ENCODE data around the gene MRPS2. TPM values are rescaled to one million over a fixed set of nuclear protein-coding genes. Genes with fewer than 3 reads are reported as not detected.

The MRPS2 gene
- total and polyA plus RNA-seq, 2 donors (not counting 3 experiments of a cell fraction or from before 2014, with no cell fraction given), result 50.8 to 231 TPM

- no peaks in the 10 kb centered on the region for H3K9me1 ChIP-seq (replicated peaks; ENCODE audit: control insufficient read depth, extremely low read depth, insufficient read depth, low read length)
- FAIRE-seq (no peak), DNase-seq (ENCODE audit: low read depth, low spot score) (no peak)
- BruUV-seq (replicated peaks), result no TSS peak
- H3K9ac ChIP-seq (replicated peaks; ENCODE audit: extremely low read depth, insufficient read depth, low read length), result no peak overlapping the region
- no peak overlapping the region for H3K4me3 ChIP-seq (replicated peaks in 1 of 3; ENCODE audit: insufficient read depth in 1 of 3, low read depth in 1 of 3, low read length in 3 of 3)
- no peaks in the 10 kb centered on the region for H4K20me1 ChIP-seq (replicated peaks; ENCODE audit: control insufficient read depth, extremely low read depth, insufficient read depth, low read length)
- peaks cover 0 to 2% of the 10 kb centered on the region in 2 experiments for H3K27me3 ChIP-seq (ENCODE audit: control insufficient read depth in 2 of 2, insufficient read depth in 2 of 2, low read length in 2 of 2)
- no peak overlapping the region for H3K27ac ChIP-seq (ENCODE audit: insufficient read depth, low read depth, low read length)
- CTCF ChIA-PET, result no interaction called here
- no peaks in the 10 kb centered on the region for H3K36me3 ChIP-seq (ENCODE audit: control insufficient read depth in 2 of 2, extremely low read depth in 1 of 2, insufficient read depth in 2 of 2, low read length in 2 of 2)
- intact Hi-C loops (cut with micrococcal nuclease), result no loop called here
- H3K9me3 ChIP-seq (replicated peaks; ENCODE audit: control insufficient read depth, insufficient read depth, low read length), result no peaks in the 10 kb centered on the region
- no peaks in the 10 kb centered on the region for H3K4me1 ChIP-seq (ENCODE audit: control insufficient read depth, extremely low read depth, insufficient read depth, low read length)
- POLR2A ChIA-PET, result no interaction called here
- dilution Hi-C loops (cut with MboI; ENCODE audit: extremely low pct_ligation_motif_present, low sequenced_read_pairs), result no loop called here
- no peaks in the 10 kb centered on the region for H3K79me2 ChIP-seq (ENCODE audit: control insufficient read depth, insufficient read depth, low read length)
- H2AFZ ChIP-seq (ENCODE audit: low read depth, low read length), result no peak overlapping the region
- H3K4me2 ChIP-seq (ENCODE audit: insufficient read depth, low read length), result no peak overlapping the region
- no peak for TF ChIP-seq CTCF (IDR thresholded peaks at IDR 0.05; ENCODE audit: extremely low read depth in 1 of 2, insufficient read depth in 1 of 2, low read depth in 1 of 2, low read length in 2 of 2)
- no peak for TF ChIP-seq FOS (IDR thresholded peaks at IDR 0.05; ENCODE audit: borderline replicate concordance, insufficient read depth, low read length)
- no peak for TF ChIP-seq MAX (IDR thresholded peaks at IDR 0.05; ENCODE audit: insufficient read depth, insufficient read length)
- TF ChIP-seq GATA2 (IDR thresholded peaks at IDR 0.05; ENCODE audit: insufficient read depth, insufficient read length, low read depth, low read length), result no peak
- TF ChIP-seq EZH2 (IDR thresholded peaks at IDR 0.05; ENCODE audit: borderline replicate concordance, low read depth, low read length, severe bottlenecking), result no peak
- no peak for TF ChIP-seq MYC (IDR thresholded peaks at IDR 0.05; ENCODE audit: low read depth, low read length)
- no peak for TF ChIP-seq JUN (IDR thresholded peaks at IDR 0.05; ENCODE audit: borderline replicate concordance, insufficient read depth, insufficient read length, low read depth)
- no peak for TF ChIP-seq POLR2A (IDR thresholded peaks at IDR 0.05; ENCODE audit: low read depth, low read length)
- no peak for TF ChIP-seq POLR2AphosphoS5 (IDR thresholded peaks at IDR 0.05; ENCODE audit: insufficient read depth, low read depth, low read length)
These were observed 32.6 kb downstream of the MRPS2 start for GRCh38 chr9:135533113-135533512.

Data from endothelial cell of umbilical vein (primary cell).